MM.1S (cell line): ENCODE data around the gene ASIC1.

ENCODE experiments used
- DNase-seq: peaks from one replicate; pipeline ENCODE4 v3.0.0-alpha.2; 2015
- H2AFZ ChIP-seq: fragments of 300-600 bp; sonication (generic); 2 replicates; pipeline ENCODE4 v1.6.0; 2016; ENCODE audit warnings: antibody characterized with exemption, low read length
- H3F3A ChIP-seq: fragments of 300-600 bp; sonication (generic); 2 replicates; pipeline ENCODE4 v1.6.1; 2016; ENCODE audit warnings: mild to moderate bottlenecking, antibody characterized with exemption, low read length, moderate library complexity, mixed read lengths; ENCODE audit not compliant: insufficient read depth
- H3K27ac ChIP-seq: fragments of 300-600 bp; sonication (generic); 2 replicates; pipeline ENCODE4 v1.5.1; 2016; ENCODE audit warnings: mild to moderate bottlenecking, low read length
- H3K27me3 ChIP-seq: fragments of 300-600 bp; sonication (generic); replicated peaks from 2 replicates; pipeline ENCODE4 v1.6.0; 2016; ENCODE audit warnings: low read length; ENCODE audit not compliant: insufficient read depth
- H3K36me3 ChIP-seq: fragments of 300-600 bp; sonication (generic); replicated peaks from 2 replicates; pipeline ENCODE4 v1.6.1; 2016; ENCODE audit warnings: mild to moderate bottlenecking, low read length, mixed read lengths; ENCODE audit not compliant: insufficient read depth
- H3K4me1 ChIP-seq: fragments of 300-600 bp; sonication (generic); 2 replicates; pipeline ENCODE4 v1.6.1; 2016; ENCODE audit warnings: low read length, mixed read lengths
- H3K4me2 ChIP-seq: fragments of 300-600 bp; sonication (generic); 2 replicates; pipeline ENCODE4 v1.6.0; 2016; ENCODE audit warnings: low read depth, low read length
- H3K4me3 ChIP-seq: fragments of 300-600 bp; sonication (generic); 2 replicates; pipeline ENCODE4 v1.5.1; 2016; ENCODE audit warnings: low read length, mixed read lengths
- H3K79me2 ChIP-seq: fragments of 300-600 bp; sonication (generic); 2 replicates; pipeline ENCODE4 v1.6.1; 2016; ENCODE audit warnings: mixed run types, low read length, mixed read lengths
- H3K9ac ChIP-seq: fragments of 300-600 bp; sonication (generic); 2 replicates; pipeline ENCODE4 v1.6.1; 2016; ENCODE audit warnings: low read length, mixed read lengths
- H3K9me2 ChIP-seq: fragments of 300-600 bp; sonication (generic); replicated peaks from 2 replicates; pipeline ENCODE4 v1.6.1; 2016; ENCODE audit warnings: mild to moderate bottlenecking, low read length, mixed read lengths; ENCODE audit not compliant: insufficient read depth
- H3K9me3 ChIP-seq: fragments of 300-600 bp; sonication (generic); replicated peaks from 2 replicates; pipeline ENCODE4 v1.6.1; 2016; ENCODE audit warnings: mild to moderate bottlenecking, low read length, mixed read lengths; ENCODE audit not compliant: insufficient read depth
- H4K20me1 ChIP-seq: fragments of 300-600 bp; sonication (generic); 2 replicates; pipeline ENCODE4 v1.6.1; 2016; ENCODE audit warnings: mild to moderate bottlenecking, low read length, moderate library complexity, mixed read lengths; ENCODE audit not compliant: insufficient read depth
- CTCF ChIP-seq: fragments of 300-600 bp; sonication (generic); IDR thresholded peaks from 2 replicates; pipeline ENCODE4 v1.5.1; 2016; ENCODE audit warnings: antibody characterized with exemption, low read length, mixed read lengths
- EZH2 ChIP-seq: fragments of 300-600 bp; sonication (generic); optimal IDR thresholded peaks from 2 replicates; pipeline ENCODE3; 2017; ENCODE audit warnings: low read depth, mild to moderate bottlenecking, antibody characterized with exemption, low read length, mixed read lengths
- EZH2phosphoT487 ChIP-seq: fragments of 300-600 bp; sonication (generic); IDR thresholded peaks from 2 replicates; pipeline ENCODE4 v1.6.1; 2018; ENCODE audit warnings: antibody characterized with exemption, low read length

The ASIC1 gene

DNA sequence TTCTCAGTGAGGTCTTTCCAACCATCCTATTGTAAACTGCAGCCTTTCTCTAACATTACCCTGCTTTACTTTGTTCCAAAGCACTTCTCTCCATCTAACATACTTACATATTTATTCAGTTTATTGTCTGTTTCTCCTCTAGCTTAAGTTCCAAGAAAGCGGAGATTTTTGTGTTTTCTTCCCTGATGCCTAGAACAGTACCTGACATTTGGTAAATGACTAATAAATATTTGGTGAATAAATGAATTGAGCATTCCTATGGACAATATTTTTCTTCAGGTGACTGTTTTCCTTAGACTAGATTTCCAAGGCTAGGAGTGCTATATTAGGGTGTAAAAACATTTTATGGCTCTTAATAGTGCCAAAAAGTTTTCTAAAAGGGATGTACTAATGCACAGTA, 34.5 kb upstream of the ASIC1 start:
- Histone ChIP-seq H2AFZ (no peak overlapping the region), H3K9me2 (no peaks in the 10 kb centered on the region), H3K9ac (no peak overlapping the region), H4K20me1 (no peaks in the 10 kb centered on the region; the same call in 1 of the 2 replicates), H3K4me2 (peak overlapping the region; percentile 25; the same call in 1 of the 2 replicates), H3K9me3 (no peaks in the 10 kb centered on the region), H3K36me3 (0 out of 2 replicates have a peak, but pooled peaks cover 3% of the 10 kb centered on the region), H3K4me1 (no peaks in the 10 kb centered on the region), H3K4me3 (no peak overlapping the region), H3K79me2 (peaks cover 74% of the 10 kb centered on the region), H3K27me3 (no peaks in the 10 kb centered on the region), H3F3A (no peaks in the 10 kb centered on the region), H3K27ac (no peak overlapping the region)
- no peak for DNase-seq
- TF ChIP-seq CTCF (no peak), EZH2phosphoT487 (no peak), EZH2 (no peak)

DNA sequence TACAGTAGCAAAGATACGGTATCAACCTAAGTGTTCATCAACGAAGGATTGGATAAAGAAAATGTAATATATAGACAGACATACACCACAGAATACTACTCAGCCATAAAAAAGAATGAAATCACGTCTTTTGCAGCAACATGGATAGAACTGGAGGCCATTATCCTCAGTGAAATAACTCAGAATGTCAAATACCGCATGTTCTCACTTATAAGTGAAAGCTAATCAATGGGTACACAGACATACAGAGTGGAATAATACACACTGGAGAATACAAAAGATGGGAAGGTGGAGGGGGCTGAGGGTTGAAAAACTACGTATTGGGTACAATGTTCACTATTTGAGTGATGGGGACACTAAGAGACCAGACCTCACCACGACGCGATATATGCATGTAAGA, 33.2 kb upstream of the ASIC1 start:
- Histone ChIP-seq H3K4me3 (peak overlapping the region; percentile 84), H3K4me2 (peak overlapping the region; percentile 88), H3K9ac (peak overlapping the region; percentile 77; the same call in 1 of the 2 replicates), H3K4me1 (no peaks in the 10 kb centered on the region), H4K20me1 (no peaks in the 10 kb centered on the region), H3F3A (no peaks in the 10 kb centered on the region), H3K79me2 (peaks cover 61% of the 10 kb centered on the region), H2AFZ (no peak overlapping the region), H3K36me3 (0 out of 2 replicates have a peak, but pooled peaks cover 3% of the 10 kb centered on the region), H3K27me3 (no peaks in the 10 kb centered on the region), H3K27ac (0 out of 2 replicates have a peak overlapping the region, but pooled peaks have one; percentile 53), H3K9me3 (no peaks in the 10 kb centered on the region), H3K9me2 (no peaks in the 10 kb centered on the region)
- DNase-seq: no peak
- TF ChIP-seq CTCF (no peak), EZH2phosphoT487 (no peak), EZH2 (no peak)

- no peaks in the 10 kb centered on the region for H4K20me1 ChIP-seq
- H2AFZ ChIP-seq: peak overlapping the region; percentile 66
- H3K36me3 ChIP-seq: 0 out of 2 replicates have a peak, but pooled peaks cover 3% of the 10 kb centered on the region
- peak overlapping the region; percentile 84 for H3K4me3 ChIP-seq
- DNase-seq: peak; percentile 30
- peak overlapping the region; percentile 77 for H3K9ac ChIP-seq
- H3K4me1 ChIP-seq: no peaks in the 10 kb centered on the region
- H3F3A ChIP-seq: no peaks in the 10 kb centered on the region
- no peaks in the 10 kb centered on the region for H3K9me3 ChIP-seq
- peaks cover 55% of the 10 kb centered on the region for H3K79me2 ChIP-seq
- no peak for TF ChIP-seq CTCF
- no peak for TF ChIP-seq EZH2phosphoT487
- no peak for TF ChIP-seq EZH2
- H3K9me2 ChIP-seq: no peaks in the 10 kb centered on the region
- no peaks in the 10 kb centered on the region for H3K27me3 ChIP-seq
- peak overlapping the region; percentile 88 for H3K4me2 ChIP-seq
- H3K27ac ChIP-seq: peak overlapping the region; percentile 53; the same call in 1 of the 2 replicates
Observed at GRCh38 chr12:50024805-50025186, 32.6 kb upstream of the ASIC1 start.
